GM10266 (cell line): ENCODE results near the gene FBXW11.
A peak's percentile ranks its signal among the peaks of the same experiment; 100 is the strongest.

ENCODE experiments used
- DNase-seq: peaks from one replicate; pipeline ENCODE4 v3.0.0; 2012; ENCODE audit errors: extremely low spot score
- CTCF ChIP-seq: IDR thresholded peaks from 2 replicates; pipeline ENCODE4 v1.5.1; 2012; ENCODE audit warnings: mild to moderate bottlenecking, low read depth; ENCODE audit not compliant: control insufficient read depth, insufficient read depth; ENCODE audit errors: missing control alignments

Gene FBXW11

GRCh38 chr5:172006321-172007174 lies at the start of gene FBXW11:
Gene FBXW11 (minus strand): TSS chr5:172006638. CDS start chr5:172006502, 136 bp downstream.
- no peak for TF ChIP-seq CTCF
- DNase-seq, result peak; percentile 94

- no peak for TF ChIP-seq CTCF
- no peak for DNase-seq
Measured at GRCh38 chr5:172055996-172056395, 49.6 kb upstream of the FBXW11 start.

GRCh38 chr5:172055421-172055820 lies 49.0 kb upstream of the FBXW11 start:
- TF ChIP-seq CTCF, result no peak
- DNase-seq, result no peak

- DNase-seq, result no peak
- no peak for TF ChIP-seq CTCF
Measured at GRCh38 chr5:172054611-172055153, 48.2 kb upstream of the FBXW11 start.

GRCh38 chr5:172052450-172053236 lies 46.2 kb upstream of the FBXW11 start:
- TF ChIP-seq CTCF, result no peak
- no peak for DNase-seq

GRCh38 chr5:172051643-172052339 lies 45.4 kb upstream of the FBXW11 start:
- TF ChIP-seq CTCF, result no peak
- DNase-seq, result no peak
